ENCODE results near the gene ALDH1A2.

The ALDH1A2 gene

DNA sequence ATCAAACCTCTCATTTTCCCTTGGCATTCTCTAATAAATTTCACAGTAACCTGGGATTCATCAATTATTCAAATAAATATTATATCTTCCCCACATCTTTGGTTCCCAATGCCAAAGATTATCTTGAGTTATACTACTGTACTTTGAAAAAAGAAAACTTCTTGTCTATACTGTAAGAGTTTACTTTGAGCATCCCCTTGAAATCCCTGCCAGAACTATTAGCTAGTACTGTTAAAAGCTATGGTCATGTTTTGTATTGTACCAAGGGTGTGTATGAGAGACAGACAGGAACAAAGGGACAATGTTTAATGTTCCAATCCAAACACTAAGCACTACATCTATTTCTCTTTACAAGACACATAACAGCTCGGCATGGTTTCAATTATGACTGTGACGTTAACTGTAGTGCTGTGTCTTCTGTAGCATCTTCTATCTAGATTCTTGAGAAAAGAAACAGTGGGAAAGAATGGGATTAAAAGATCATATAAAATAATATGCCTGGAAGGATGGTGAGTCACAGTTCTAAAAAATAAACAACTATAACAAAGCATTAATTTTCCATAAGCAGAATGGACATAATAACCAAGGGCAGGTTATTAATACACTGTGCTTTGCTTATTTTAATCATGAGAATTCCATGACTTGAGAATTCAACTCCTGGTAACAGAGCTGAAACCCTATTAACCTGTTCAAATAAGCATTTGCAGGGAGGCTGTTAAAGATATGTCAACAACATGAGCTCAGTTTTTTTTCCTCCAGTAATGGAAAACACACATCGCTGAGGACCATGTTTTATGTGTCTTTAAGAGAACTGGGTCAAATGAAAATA lies 71.1 kb downstream of the ALDH1A2 start:
- no peak for DNase-seq

DNA sequence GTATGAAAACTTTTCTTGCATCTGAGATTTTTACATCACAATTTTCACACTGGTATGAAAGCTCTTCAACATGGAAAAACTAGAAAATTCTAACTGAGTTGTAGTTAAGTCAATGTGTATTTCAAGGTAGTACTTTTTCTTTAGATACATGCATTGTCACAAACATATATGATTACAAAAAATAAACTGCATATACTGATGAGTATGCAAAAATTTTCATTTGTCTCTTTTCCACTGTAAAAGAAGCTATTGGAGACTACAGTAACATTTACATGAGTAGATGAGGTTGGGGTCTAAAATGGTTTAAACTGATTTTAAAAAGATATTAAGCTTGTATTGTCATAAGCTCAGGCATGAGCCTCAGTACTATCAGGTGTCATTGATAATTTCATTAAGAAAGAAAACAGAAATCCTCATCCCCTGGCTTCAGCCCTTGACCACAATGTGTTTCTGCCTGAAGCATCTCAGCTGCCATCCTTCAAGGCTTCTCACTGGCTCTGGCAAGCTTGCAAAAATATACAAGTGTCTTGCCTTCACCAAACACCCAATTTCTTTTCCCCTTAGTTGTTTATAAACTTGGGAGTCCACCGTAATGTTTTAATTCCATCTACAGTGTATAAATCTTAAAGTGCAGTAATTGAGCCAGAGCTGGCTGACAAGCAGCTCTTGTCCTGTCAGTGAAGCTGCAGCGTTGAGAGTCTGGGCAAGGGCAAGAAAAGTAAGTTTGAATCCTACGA lies 71.9 kb downstream of the ALDH1A2 start:
- DNase-seq = no peak

DNA sequence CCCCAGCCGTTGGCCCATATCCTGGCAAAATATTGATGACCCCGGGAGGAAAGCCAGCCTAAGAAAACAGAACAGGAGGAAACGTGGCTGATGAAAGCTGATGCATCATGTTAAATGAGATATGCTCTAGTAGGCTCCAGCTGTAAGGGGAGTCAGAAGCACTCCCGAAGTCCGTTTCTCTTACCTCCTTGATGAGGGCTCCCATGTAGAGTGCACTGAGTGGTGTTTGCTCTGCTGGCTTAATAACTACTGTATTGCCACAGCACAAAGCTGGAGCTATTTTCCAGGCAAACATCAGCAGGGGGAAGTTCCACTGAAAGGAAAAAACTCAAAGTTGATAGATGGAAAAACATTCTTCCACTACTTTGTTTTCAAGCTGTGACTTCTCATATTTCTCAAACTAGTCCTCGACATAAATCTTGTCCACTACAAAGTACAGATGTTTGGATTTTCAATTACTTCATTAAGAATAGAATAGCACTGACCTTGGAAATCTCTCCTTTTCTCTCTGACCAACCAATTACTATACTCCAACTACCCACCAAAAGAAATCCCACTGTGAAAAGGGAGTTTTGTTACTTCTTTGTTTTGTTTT lies 72.7 kb downstream of the ALDH1A2 start:
- DNase-seq = no peak

DNA sequence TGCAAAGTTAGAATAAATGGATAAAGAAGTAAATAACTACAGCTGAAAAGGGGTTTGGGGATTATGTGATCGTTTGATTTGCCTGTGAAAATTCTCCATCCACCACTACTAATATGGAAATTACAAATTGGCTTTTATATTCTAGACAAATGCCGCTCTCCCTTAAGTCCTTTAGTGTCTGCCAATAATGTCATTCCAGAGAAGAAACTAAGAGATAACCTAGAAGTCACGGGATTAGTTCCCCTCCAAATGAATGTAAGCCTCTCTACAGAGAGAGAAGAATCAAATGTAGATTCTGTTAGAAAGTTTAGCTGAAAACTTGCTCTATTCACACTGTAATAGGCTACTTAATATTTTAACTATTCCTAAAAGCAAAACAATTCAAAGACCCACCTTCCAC lies 92.0 kb downstream of the ALDH1A2 start:
- no peak for DNase-seq

DNA sequence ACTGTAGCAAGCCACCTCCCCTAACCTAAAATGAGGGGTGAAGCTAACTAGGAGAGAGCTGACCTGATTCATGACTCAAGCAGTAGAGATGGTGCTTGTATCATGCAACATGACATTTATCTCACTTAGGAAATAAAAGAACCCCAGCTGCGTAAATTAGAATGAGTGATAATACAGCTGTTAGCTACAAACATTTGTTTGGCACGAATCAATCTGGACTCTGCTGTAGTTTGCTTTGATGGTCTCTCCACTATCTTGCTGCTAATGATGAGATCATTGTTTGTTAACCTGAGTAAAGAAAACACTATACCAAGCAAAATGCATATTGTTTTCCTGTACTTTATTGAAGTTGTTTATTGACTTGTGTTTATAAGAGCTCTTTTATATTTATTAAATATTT lies 92.6 kb downstream of the ALDH1A2 start:
- DNase-seq = no peak

DNA sequence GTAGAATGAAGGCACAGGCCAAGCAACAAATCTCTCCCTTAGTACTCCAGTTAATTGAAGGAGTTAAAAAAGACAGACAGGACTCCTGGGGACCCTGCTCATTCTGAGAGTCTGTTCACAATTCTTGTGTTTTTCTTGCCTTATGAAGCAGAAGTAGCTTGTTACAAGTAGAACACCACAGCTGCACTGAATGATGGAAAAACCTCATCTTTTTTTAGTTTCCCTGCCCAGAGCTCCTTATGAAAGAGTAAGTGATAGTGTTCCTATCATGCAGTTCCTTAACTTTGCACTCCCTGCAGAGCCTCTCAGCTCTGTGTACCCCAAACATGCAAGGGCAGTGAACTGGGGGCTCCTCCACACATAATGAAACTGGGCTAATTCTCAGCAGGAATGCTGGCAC lies 95.5 kb downstream of the ALDH1A2 start:
- no peak for DNase-seq

DNA sequence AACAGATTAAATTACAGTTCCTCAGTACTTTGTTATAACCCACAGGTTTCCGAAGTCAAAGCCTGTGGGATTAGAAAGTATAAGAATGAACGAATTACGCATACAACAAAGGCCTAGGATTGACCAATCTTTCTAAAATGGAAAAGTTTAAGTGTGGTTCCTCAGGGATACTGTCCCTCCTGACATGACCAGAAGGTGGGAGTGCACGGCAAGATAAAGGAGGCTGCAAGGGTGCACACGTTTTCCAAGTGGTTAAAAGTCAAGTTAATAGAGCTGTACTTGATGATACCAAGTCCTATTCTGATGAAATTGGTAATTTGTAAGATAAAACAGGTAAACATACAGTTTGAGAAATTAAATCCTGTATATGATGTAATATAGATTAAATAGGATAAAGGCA lies 96.2 kb downstream of the ALDH1A2 start:
- no peak for DNase-seq

DNA sequence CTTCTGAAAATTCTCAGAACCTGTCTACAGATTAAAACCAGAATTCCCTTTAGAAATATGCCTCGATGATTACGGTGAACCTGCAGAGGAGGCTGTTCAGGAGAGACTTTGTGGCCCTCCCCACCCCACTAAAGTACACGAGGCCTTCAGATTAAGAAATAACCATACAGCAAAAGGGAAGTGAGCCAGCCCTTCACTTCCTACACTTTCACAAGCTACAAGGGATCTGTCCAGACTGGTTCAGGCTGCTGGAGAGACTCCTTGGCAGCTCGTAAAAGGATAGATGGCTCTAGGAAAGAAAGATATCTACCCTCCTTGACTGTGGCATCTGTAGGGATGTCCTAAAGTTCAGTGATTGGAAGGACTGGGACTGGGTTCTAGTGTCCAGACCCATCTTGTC lies 102.6 kb downstream of the ALDH1A2 start:
- DNase-seq = no peak

DNA sequence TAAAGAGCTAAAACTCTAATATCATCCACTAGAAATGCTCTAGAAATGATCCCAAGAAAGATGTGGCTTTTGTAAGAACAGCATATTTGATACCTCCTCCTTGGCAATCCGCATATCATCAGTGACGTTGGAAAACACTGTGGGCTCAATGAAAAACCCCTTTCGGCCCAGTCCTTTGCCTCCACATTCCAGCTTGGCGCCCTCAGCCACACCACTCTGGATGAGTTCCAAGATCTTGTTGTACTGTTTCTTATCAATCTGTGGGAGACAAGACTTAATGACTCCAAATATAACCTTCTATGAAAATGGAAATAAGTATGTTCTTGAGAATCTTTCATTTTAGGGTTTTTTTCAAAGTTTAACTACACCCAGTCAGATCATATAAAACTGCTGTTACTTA lies 103.6 kb downstream of the ALDH1A2 start:
- no peak for DNase-seq

DNA sequence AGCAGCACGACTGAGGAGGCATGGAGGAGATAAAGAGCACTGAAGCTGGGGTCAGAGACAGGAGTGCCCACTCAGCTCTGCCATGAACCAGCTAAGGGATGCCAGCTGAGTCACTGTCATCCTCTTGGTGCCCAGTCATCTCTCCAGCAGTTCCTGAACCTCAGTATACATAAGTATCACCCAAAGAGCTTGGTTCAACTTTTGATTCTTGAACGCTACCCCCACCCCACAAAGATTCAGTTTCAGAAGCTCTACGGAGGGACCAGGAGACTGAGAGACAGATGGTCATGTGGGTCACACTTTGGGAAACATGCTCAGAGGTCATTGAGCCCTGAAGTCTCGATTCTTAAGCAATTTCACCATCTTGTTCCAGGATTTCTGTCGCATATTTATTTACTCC lies 108.4 kb downstream of the ALDH1A2 start:
- DNase-seq = no peak

DNA sequence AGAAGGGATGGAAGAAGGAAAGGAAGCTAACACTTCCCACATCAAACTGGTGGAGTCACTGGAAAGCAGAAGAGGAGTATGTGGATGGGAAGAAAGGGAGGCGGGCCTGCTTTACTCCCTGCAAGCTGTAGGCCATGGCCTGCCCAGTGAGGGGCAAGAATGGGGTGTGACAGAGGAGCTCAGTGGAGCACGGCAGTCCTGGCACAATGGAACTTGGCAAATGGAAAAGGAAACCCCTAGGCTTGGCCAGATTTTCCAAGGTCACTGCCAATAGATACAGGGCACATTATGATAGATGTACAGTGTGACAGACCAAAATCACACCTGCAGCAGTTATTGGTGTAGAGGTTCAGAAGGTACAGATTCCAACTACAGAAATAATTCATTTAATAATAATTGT lies 111.6 kb downstream of the ALDH1A2 start:
- DNase-seq = no peak

DNA sequence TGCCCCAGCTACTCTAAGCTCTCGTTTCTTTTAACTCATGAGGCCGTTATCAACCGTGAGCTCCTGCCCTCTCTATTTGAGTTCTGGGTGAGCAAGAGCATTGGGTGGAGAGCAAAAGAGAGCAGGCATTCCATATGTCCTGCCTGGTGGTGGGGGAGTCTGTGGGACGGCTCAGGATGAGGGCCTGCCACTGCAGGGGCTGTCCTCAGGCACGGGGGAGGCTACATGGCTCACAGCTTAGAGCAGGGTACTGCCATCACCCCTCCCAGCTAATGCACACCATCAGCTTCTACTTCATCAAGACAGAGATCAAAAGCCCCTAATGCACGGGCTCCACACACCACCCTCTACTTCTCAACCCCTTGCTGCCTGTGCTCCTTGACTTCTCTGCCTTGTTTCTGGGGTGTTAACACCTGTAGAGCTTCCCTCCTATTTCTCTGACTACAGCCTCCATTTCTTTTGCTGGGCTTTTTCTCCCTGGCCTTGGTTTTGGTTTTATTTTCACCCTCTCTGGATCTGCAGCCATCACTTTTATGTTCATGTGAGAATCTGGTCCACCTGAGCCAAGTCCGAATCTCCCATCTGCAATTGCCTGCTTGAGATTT lies 114.1 kb downstream of the ALDH1A2 start:
- no peak for DNase-seq

DNA sequence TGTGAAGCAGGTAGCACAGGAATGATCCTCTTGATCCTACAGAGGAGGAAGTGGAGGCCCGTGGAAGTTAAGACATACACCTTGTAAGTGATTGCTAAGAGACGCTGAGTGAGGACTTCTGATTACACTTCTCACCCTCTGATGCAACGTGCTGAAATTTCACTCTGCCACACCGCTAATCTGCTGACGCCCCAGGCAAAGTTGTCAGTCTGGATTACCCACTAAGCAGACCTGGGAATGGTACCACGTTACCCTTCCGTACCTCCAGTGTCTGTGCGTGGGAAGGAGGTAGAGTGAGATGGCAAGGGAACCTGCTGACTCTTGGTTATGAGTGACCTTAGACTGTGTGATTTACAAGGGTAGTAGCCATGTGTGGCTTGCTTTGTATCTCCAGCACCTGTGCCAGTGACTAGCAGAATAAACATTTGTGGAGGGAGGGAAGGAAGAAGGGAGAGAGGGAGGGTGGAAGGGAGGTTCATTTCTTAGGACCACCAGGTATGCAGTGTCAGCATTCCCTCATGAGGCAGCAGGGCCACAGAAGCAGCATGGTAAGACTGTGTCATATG lies 115.0 kb downstream of the ALDH1A2 start:
- DNase-seq = no peak

DNA sequence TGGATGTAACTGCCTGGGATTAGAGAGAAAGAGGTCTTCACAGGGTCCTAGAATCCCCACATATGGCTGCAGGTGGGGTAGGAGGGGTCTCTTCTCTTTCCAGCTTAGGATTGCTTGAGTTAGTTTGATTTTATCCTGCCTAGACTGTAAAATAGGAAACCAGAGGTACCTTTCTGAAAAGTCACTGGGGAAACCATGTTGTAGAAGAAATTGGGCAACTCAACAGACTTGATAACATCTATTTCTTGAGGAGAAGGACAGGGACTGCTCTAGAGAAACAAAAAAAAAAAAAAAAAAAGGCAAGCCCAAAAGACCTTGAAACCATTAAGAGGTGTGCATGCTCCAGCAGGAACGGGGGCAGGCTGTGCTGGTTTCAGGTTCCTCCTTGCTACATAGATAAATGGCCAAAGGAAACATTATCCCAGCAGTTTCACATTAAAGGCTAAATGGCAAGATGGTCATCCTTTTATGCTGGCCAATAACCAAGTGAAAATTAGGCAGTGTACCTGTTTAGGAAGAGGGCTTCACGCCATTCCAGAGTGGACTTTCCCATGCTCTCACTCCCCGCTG lies 116.1 kb downstream of the ALDH1A2 start:
- no peak for DNase-seq

DNA sequence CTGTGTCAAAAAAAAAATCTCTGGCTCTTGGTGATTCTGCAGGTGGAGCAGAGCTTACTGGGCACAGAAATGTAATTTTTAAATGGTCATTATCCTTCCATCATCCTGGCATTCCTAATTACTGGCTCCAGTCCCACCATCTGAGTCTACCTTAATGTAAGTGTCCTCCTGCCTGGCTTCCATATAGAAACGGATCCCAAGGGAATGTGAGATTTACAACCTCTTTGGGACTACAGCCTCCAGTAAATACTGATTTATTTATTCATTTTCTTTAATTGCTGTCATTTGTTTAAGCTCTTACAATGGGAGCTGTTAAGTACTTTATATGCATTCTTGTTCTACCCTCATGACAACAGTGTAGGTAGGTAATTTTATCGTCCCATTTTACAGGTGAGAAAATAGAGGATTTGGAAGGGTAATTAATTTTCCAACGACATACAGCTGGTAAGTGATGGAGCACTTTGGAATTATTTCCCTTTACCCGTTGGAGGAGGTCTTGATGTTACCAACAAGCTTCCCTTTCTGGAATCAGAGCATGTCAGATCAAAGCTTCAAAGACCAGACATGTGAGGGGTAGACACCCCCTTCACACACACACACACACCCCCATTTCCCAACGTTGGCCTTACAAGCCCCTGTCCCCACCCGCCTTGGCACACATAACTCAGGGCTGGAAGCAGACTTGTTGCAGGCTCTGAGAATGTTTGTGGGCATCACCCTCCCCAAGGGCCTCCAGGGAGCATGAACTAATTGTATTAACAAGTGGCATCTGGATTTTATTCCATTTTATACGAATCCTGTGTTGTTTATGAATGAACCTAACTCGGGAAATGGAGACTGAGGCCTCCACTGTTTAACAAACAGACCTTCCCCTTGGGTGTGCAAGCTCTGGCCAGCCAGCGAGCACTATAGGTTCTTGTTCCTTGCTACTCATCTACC lies 116.9 kb downstream of the ALDH1A2 start:
- DNase-seq = no peak

DNA sequence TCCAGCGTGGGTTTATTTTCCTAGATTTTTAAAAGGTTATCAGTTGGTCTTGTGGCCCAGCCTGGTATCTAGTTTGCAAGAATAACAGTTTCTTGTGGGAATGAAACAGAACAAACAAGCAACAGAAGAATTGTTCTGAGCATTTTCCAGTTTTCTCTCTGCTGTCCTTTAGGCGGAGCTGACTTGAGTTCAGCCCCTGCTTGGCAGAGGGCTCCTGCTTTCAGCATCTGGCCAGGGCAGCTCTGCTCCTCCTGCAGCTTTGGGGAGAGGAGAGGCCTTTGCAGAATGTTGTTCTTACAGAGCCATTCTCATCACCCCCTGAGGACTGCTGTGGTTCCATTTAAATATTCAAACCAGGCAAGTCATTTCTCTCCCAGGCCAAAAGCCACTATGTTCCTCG lies 117.7 kb downstream of the ALDH1A2 start:
- DNase-seq = no peak

DNA sequence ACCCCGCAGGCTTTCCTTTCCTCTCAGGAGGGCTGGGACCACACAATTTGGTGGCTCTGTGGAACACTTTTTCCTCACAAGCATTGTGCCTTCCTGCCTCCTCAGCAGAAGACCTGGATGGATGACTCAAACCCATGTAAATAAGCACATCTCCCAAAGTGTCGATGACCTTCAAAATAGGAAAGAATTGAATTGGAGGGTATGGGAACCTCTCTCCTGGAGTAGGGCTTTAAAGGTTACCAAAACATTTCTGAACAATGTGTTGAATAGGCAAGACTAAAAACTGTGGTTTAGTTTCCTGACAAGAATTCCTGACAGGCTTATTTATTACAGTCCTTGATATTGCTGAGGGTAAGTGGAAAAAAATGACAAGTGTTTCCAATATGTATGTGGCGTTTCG lies 118.2 kb downstream of the ALDH1A2 start:
- no peak for DNase-seq

DNA sequence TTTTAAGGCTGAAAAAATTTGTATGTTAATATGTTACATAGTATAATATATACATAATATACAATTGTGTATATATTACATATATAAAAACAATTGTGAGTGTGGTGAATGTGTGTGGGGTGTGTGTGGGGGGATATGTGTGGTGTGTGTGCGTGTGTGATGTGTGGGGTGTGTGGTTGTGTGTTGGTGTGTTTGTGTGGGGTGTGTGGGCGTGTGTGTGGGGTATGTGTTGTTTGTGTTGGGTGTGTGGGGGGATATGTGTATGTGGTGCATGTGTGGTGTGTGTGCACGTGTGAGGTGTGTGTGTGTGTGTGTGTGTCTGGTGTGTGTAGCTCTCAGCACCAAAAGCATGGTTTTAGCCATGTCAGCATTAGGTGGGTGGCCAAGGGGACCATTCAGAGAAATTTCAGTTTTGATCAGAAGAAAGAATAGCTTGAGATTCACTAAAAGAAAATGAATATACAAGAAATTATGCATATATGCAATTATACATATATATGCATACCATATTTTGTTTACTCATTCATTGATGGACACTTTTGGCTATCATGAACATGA lies 118.9 kb downstream of the ALDH1A2 start:
- DNase-seq = no peak

DNA sequence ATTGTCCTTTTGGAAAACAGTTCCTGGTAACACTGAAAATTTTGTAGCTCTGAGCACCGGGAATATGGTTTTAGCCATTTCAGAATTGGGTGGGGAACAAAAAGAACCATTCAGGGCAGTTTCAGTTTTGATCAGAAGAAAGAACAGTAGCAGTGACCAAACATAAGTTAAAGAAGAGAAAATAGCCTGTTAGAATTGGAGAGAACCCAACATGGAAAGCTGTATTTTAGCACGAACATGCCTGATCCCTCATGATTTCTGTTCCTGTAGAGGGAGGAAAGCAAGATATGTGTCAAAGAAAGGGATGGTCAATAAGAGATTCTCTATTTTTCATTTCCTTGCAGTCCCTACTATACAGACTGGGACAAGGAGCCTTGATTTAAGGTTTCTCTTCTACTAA lies 119.9 kb downstream of the ALDH1A2 start:
- no peak for DNase-seq

DNA sequence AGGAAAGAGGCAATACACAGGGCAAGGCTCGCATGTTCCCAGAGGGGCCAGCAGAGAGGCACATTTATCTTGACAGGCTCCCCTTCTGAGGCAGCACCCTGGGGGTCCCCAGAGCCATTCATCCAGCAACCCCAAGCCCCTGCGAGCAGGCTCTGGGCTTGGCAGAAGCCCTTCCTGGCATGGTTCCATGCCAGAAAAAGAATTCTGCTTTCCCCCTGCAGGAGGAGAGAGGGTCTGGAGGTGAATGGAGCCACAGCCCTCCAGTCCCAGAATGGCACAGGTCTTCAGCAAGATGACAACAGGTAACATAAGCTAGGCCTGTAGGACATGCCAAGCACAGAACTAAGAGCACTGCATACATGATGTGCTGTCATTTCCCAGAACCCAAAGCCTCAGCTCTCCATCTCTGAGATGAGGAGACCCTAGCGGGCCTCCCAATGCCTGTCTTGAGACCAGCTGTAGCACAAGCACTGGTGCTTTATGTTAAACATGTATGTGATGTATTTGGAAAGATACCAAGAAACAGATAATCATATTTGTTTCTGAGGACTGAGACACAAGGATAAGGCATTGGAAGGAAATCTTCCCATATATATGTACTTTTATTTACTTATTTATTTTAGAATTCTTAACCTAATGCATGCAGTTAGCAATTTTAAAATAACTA lies 121.6 kb downstream of the ALDH1A2 start:
- DNase-seq = no peak

DNA sequence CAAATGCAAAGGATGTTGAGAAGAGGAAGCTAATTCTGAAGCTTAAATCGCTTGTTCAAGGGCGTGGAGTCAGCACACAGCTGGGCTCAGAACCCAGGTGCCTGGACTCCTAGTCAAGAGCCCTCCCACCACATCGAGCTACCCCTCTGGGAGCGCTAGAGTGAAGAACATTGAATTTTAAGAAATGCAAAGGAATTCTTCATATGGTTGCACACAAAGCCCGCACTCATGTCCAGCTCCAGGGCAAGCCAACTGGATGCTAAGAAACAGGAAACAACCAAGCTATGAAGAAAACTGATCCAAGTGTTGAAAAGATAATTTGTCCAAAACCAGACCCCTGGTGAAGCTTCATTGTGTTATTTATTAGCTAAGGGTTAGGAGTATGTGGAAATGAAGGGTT lies 122.3 kb downstream of the ALDH1A2 start:
- no peak for DNase-seq

Data from stimulated activated CD4-positive, alpha-beta T cell treated with anti-CD3 and anti-CD28 coated beads, Interleukin-2, amount 100 ng/mL, for 24 hours (primary cell).